GM18909 (cell line): ENCODE results near the gene ZNF512.
"Not testable (repeated sequence)": the region's sequence is repeated elsewhere in the genome, so short reads cannot be mapped to it uniquely, and the experiment has no call there.

Source experiments
- ATAC-seq: cut with Tn5 transposase; IDR thresholded peaks from one replicate; pipeline ENCODE4 v1.9.1; 2021; ENCODE audit warnings: mild to moderate bottlenecking; ENCODE audit not compliant: unreplicated experiment, poor library complexity

The ZNF512 gene

GRCh38 chr2:27630257-27630656 is 47.4 kb downstream of the ZNF512 start:
- ATAC-seq = not testable (repeated sequence)

DNA sequence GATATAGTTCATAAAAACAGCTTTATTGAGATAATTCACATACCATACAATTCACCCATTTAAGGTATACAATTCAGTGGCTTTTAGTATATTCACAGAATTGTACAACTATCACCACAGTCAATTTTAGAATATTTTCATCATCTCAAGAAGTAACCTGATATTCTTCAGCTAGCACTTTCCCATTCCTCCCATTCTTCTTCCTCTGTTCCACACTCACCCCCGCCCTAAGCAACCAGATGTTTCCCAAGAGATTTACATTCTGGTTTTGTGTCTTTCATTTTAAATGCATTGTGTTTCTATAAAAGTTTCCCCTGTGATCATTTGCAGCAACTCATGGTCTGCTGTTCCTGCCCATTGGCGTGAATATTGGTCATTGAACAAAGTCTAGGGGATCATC is 51.4 kb downstream of the ZNF512 start:
- ATAC-seq = no peak

- no peak for ATAC-seq
Observed at GRCh38 chr2:27636766-27637165, 53.9 kb downstream of the ZNF512 start.

DNA sequence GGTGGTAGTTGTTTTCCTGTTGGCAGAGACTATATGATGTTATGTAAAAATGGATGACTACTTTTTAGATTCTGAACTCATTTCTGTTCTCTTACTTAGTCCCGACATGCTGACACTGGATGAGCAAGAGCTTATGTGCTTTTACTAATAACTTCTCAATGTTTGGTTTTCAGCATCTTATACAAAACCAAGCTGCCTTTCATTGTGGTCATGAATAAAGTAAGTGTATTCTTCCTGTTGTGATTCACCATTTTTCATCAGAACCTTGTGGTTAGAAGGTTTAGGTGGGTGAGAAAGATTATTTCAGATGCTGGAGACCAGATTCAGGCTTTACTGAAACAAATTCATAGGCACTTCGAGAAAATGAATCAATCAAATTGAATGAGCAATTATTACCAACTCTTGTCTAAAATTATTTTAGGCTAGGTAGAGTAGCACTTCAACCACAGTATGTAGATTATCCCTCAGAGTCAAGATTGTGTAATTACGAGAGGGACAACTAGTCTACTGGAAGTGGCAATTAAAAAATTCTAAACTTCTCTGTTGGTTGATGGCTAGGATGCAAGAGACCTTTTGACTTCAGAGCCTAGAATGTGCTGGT is 55.3 kb downstream of the ZNF512 start:
- no peak for ATAC-seq

DNA sequence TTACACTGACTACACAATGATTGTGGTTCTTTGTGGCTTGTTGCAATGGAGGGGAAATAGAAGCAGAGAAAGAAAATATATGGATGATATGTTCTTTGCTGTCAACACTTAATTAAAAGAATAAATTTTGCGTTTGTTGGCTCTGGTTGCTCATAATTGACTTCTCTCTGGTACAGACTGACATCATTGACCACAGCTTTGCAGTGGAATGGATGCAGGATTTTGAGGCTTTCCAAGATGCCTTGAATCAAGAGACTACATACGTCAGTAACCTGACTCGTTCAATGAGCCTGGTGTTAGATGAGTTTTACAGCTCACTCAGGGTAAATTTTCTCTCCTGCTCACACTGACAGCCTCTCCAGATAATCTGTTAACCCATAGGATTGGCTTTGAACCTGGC is 55.9 kb downstream of the ZNF512 start:
- ATAC-seq = no peak

DNA sequence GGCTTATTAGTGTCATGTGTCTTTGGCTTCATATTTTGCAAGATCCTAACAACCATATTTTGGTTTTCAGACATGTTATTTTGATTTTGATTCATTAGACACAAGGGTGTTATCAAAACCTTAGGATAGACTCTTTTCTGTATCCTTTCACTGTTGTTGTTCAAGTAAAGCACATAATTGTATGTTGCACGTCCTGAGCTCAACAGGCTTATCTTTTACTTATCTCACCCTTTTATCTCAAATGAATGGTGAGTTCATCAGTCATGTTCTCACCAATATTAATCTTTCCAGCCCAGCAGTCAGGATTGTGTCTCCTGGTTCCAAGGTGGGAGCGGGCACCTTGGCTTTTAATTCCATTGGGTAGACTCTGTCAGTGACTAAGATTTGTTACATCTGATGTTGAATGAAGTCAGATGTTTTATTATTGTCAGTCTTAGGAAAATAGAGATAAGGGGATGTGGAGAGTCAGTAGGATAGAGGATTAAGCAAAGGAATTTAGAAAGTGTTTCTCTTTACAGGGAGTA is 57.9 kb downstream of the ZNF512 start:
- no peak for ATAC-seq

GRCh38 chr2:27645197-27645596 is 62.4 kb downstream of the ZNF512 start:
- no peak for ATAC-seq

GRCh38 chr2:27647289-27647688 is 64.4 kb downstream of the ZNF512 start:
- ATAC-seq = no peak

- ATAC-seq = no peak
Observed at GRCh38 chr2:27647737-27648136, 64.9 kb downstream of the ZNF512 start.

DNA sequence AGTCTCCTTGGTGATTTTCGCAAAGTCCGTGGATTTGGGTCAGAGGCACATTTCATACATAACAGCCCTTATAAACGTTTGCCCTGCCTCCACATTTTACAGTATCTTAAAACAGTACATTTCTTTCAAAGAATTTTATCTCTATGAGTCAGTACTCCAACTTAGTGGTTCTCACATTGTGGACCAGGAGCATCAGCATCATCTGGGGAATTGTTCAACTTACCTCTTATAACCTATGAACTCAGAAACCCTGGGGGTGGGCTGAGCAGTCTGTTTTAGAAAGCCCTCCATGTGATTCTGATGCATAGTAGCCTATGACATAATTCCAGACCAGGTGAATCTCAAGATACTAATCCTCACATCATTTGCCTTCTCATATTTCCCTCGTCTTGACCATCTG is 68.2 kb downstream of the ZNF512 start:
- ATAC-seq = no peak

DNA sequence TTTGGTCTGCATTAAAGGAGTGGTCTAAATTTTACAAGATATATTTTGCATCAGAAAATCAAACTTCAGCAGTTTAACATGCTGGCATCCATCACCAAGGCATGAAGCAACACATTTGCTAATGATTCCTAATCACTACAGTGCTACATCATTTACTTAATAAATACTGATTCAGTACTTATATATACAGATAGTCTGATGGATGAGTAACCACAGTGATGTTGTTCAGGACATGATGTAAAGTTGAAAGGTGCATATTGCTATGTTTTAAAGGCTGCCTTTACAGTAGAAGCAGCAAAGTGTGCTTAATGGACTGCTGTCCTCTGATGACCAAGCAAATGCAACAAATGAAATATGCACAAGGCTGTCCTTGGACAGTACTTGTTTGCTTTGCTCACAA is 69.5 kb downstream of the ZNF512 start:
- ATAC-seq = no peak

DNA sequence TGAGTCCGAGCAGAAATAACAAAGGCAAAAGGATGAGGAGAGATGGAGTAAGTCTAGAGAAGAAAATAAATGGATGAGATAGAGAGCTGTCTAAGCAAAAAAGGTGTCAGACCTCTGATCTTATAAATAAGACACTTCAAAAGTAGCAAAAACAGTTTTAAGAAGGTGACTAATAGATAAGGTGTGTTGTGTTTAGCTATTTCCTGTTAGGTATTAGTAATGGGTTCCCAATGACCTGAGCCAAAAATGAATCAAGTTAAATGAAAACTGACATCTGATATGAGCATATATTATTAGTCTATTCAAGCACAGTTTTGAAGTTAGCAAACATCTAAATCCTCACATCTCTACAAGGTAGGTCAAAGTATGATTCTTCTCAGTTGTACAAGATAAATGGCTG is 69.9 kb downstream of the ZNF512 start:
- no peak for ATAC-seq

DNA sequence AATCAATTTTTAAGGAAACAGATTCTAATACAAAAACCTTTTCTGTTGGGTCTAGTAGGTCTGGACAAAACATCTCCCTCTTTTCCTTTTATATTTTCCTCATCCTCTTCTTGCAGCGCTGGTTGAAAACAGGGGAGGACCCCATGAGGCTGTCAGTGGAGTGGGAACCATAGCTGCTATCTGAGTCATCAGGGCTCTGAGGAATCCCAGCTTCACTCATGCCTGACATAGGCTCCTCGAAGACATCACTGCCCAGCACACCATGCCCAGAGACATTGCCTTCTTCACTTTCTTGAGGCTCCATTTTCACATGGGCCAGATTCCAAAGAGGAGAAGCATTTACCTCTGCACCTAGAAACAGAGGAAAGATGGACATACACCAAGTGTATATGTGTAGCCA is 70.6 kb downstream of the ZNF512 start:
- ATAC-seq = no peak

DNA sequence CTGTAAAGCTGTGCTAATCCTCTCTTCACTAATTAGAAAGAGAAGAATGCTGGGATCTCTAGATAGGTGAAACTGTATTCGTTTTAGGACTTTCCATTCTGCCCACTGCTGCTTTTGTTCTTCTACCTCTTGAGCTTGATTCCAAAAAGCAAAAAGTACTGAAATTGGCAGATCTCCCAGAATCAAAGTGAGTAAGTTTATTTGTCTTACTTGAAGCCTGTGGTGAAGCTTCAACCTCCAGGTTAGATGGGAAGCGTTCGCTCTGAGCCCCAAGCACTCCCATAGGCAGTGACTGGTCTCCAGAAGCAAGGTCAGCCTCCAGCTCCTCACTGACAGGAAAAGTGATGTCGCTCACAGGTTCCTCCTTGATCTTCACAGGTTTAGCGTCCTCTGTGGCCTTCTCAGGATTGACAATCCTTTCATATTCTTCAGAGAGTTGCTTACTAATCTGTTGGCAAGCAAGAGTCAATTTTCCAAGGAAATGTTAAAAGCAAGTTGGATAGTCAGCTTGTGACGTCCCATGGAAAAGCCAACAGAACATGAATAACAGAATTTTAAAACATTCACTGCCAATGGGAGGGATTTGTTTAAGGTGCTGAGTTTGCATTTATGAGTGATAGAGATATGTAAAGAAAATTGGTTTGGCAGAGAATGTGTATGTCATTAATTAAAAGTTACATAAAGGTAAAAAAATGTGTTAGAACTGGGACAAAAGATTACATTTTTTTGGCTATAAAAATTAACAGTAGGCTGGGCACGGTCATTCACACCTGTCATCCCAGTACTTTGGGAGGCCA is 72.5 kb downstream of the ZNF512 start:
- ATAC-seq = no peak

- no peak for ATAC-seq
Observed at GRCh38 chr2:27661371-27661770, 78.5 kb downstream of the ZNF512 start.

DNA sequence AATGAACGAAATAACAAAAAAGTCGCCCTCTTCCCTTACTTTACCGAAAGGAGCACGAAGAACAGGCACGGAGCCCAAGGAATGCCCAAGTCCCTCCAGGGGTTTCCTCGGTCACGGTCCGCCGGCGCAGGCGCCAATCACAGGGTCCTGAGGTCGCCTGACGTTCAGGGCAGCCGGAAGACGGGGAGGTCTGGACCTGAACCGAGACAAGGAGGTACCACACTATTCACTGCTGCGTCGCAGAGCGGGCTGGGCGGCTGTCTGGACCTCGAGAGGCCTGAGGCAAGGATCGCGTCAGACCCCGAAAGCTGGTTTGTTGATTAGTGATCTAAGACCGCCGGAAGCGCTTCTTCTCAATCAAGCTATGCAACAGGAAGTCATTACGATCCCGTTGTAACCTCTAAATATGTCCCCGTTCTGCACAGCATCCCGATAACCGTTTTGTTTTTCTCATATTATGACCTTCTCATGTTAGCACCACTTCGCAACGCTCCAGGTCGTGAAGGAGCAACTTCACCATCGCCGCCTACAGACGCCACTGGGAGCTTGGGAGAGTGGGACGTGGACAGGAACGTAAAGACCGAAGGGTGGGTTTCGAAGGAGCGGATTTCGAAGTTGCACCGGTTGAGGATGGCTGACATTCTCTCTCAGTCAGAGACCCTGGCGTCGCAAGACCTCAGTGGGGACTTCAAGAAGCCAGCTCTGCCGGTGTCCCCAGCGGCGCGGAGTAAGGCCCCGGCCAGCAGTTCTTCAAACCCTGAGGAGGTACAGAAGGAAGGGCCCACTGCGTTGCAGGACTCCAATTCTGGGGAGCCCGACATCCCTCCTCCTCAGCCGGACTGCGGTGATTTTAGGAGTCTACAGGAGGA is 80.7 kb downstream of the ZNF512 start, which contains the start of the genes SLC4A1AP and SUPT7L:
SLC4A1AP (plus strand) TSS at position 605 of the 869 bp plus-strand sequence; CDS start at position 631, 26 bp downstream.
SUPT7L (minus strand) TSS at position 330 of the 869 bp plus-strand sequence. CDS start 1,422 bp downstream, outside the sequence.
- ATAC-seq = peak; percentile 73

GRCh38 chr2:27664154-27664574 is 81.3 kb downstream of the ZNF512 start:
- ATAC-seq = peak; percentile 23

DNA sequence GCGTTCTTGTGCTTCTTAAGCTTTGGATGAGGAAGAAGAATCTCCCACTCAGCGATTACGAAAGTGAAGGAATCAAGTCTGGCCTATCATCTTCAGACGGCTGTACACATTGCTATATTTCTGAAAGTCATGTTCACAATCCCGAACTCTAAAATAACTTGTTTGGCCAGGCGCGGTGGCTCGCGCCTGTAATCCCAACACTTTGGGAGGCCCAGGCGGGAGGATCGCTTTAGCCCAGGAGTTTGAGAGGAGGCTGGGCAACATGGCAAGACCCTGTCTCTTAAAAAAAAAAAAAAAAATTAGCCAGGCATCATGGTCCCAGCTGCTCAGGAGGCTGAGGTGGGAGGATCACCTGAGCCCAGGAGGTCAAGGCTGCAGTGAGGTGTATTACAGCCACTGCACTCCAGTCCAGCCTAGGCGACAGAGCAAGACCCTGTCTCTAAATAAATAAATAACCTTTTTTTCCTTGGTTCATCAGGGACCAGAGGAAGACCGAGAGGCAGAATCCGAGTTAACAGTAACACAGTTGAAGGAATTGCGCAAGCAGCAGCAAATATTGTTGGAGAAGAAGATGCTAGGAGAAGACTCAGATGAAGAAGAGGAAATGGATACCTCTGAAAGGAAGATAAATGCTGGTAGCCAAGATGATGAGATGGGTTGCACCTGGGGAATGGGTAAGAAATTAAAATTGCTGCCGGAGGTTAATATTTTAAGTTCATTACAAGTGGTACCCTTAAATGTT is 82.0 kb downstream of the ZNF512 start:
- ATAC-seq = no peak

DNA sequence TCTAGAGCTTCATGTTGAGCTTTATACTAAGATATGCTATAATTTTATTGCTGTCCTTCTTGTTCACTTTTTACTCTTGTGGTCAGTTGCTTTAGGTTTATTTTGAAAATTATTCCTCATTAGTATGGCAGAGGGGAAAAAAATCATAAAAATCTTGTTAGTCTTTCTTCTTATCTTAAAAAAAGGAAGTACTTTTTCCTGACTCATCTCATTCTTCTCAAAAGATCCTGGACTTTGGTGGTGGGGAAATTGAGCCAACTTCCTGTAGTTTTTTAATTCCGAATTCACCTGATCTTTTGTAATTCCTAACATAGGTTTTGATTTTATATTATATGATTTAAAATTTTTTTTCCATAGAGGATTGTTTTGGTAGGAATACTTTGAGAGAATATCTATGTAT is 84.6 kb downstream of the ZNF512 start:
- no peak for ATAC-seq

GRCh38 chr2:27671235-27671634 is 88.4 kb downstream of the ZNF512 start:
- no peak for ATAC-seq
